GM12875 (cell line): Measurements from ENCODE around the gene PRSS48.
"Not testable (repeated sequence)": the region's sequence is repeated elsewhere in the genome, so short reads cannot be mapped to it uniquely, and the experiment has no call there.

Experiments
- H3K4me3 ChIP-seq: one replicate; pipeline ENCODE4 v1.5.1; 2011; ENCODE audit warnings: low read depth, low read length, control low read depth
- CTCF ChIP-seq: IDR thresholded peaks from 2 replicates; pipeline ENCODE4 v1.5.1; 2011; ENCODE audit warnings: low read depth, mild to moderate bottlenecking, control low read depth, inconsistent platforms, low read length, moderate library complexity, borderline replicate concordance; ENCODE audit not compliant: insufficient read depth

PRSS48 gene

GRCh38 chr4:151250706-151251105 is 26.3 kb upstream of the PRSS48 start:
- no peak for TF ChIP-seq CTCF
- H3K4me3 ChIP-seq, result no peak overlapping the region

GRCh38 chr4:151251603-151252304 is 25.2 kb upstream of the PRSS48 start:
- H3K4me3 ChIP-seq, result no peak overlapping the region
- TF ChIP-seq CTCF, result no peak

- not testable (repeated sequence) for H3K4me3 ChIP-seq
Measured at GRCh38 chr4:151255226-151255625, 21.7 kb upstream of the PRSS48 start.

- H3K4me3 ChIP-seq, result not testable (repeated sequence)
Measured at GRCh38 chr4:151255680-151256079, 21.3 kb upstream of the PRSS48 start.

GRCh38 chr4:151256134-151256533 is 20.8 kb upstream of the PRSS48 start:
- H3K4me3 ChIP-seq, result no peak overlapping the region

GRCh38 chr4:151257704-151258103 is 19.3 kb upstream of the PRSS48 start:
- no peak overlapping the region for H3K4me3 ChIP-seq
- no peak for TF ChIP-seq CTCF

More at GRCh38 chr4:151256134-151256533, 20.8 kb upstream of the PRSS48 start:
- no peak for TF ChIP-seq CTCF

- no peak for TF ChIP-seq CTCF
- H3K4me3 ChIP-seq, result no peak overlapping the region
Measured at GRCh38 chr4:151259752-151260151, 17.2 kb upstream of the PRSS48 start.

- no peak for TF ChIP-seq CTCF
- H3K4me3 ChIP-seq, result no peak overlapping the region
Measured at GRCh38 chr4:151260526-151260925, 16.4 kb upstream of the PRSS48 start.
